ENCODE results near the gene C16orf96. TPM values are rescaled to one million over a fixed set of nuclear protein-coding genes. Genes with fewer than 3 reads are reported as not detected.

C16orf96 gene
- total and polyA plus RNA-seq, 2 of the 8 experiments (the other 6 are each of a cell fraction or from before 2014, with no cell fraction given): 1.0 to 1.3 TPM

DNA sequence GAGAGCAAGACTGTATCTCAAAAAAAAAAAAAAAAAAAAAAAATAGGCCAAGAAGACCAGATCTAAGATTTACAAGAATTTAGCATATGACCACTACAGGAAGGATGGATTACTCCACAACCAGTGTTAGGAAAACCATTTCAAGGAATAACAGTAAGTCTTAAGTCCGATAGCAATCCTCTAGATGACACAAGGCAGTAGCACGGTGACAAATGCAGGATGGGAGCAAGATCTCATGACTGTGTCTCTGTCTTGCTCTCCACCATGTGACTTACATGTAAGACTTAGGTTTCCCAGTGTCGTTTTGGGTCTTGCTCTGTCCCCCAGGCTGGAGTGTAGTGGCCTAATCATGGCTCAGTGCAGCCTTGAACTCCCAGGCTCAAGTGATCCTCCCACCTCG lies 27.8 kb downstream of the C16orf96 start:
- no peak overlapping the region for H2BK20ac ChIP-seq (ENCODE audit: low read length)
- no peak overlapping the region for H4K91ac ChIP-seq (replicated peaks; ENCODE audit: insufficient read length, low read length)
- TF ChIP-seq SAP30 (IDR thresholded peaks at IDR 0.05; ENCODE audit: insufficient read depth, insufficient replicate concordance, low read length) (no peak), RAD21 (IDR thresholded peaks at IDR 0.05 in 1 of 2, conservative IDR thresholded peaks at IDR 0.05 in 1 of 2; ENCODE audit: low read depth in 2 of 2, low read length in 2 of 2) (no peak), FOSL1 (IDR thresholded peaks at IDR 0.05; ENCODE audit: insufficient read depth, low read depth, low read length) (no peak), NRF1 (IDR thresholded peaks at IDR 0.05; ENCODE audit: low read depth, low read length) (no peak), RFX5 (IDR thresholded peaks at IDR 0.05; ENCODE audit: borderline replicate concordance, low read depth, low read length) (no peak), EP300 (IDR thresholded peaks at IDR 0.05; ENCODE audit: borderline replicate concordance in 1 of 2, low read depth in 2 of 2, low read length in 2 of 2) (no peak), ASH2L (IDR thresholded peaks at IDR 0.05; ENCODE audit: low read length) (no peak), EGR1 (IDR thresholded peaks at IDR 0.05; ENCODE audit: borderline replicate concordance, low read depth, low read length) (no peak), POU5F1 (IDR thresholded peaks at IDR 0.05; ENCODE audit: low read depth, low read length) (no peak), CHD1 (IDR thresholded peaks at IDR 0.05; ENCODE audit: low read depth, low read length) (no peak), TEAD4 (IDR thresholded peaks at IDR 0.05; ENCODE audit: low read depth, low read length) (no peak), SP4 (IDR thresholded peaks at IDR 0.05; ENCODE audit: low read length) (no peak)
- H2BK15ac ChIP-seq (ENCODE audit: low read length): no peak overlapping the region
- no peak overlapping the region for H3K14ac ChIP-seq (ENCODE audit: insufficient read length)
- H3K36me3 ChIP-seq (ENCODE audit: control insufficient read depth in 2 of 4, insufficient read depth in 4 of 4, low read length in 3 of 4): no peaks in the 10 kb centered on the region
- no peak overlapping the region for H2BK120ac ChIP-seq (replicated peaks; ENCODE audit: low read depth, low read length)
- no peak overlapping the region for H2AK5ac ChIP-seq (ENCODE audit: low read depth, low read length)
- no peaks in the 10 kb centered on the region for H3K23me2 ChIP-seq (ENCODE audit: low read depth, low read length)
- H3K4me3 ChIP-seq (ENCODE audit: extremely low read depth in 1 of 4, insufficient read depth in 2 of 4, low read depth in 3 of 4, low read length in 4 of 4): no peak overlapping the region
- no peaks in the 10 kb centered on the region; a peak in 1 of 7 replicates for H3K4me1 ChIP-seq (replicated peaks in 1 of 4; ENCODE audit: control insufficient read depth in 3 of 4, insufficient read depth in 4 of 4, low read length in 3 of 4)
- no peak overlapping the region for H2BK12ac ChIP-seq (ENCODE audit: low read depth, low read length)
- CTCF ChIA-PET (ENCODE audit: partially characterized antibody): interaction anchor here (1.1 to 5.9 kb wide), 8 partner anchors 10 to 77 kb away, joined by 3 to 65 read pairs (median 20); no protein-coding TSS in a partner anchor
- no peaks in the 10 kb centered on the region for H3K79me1 ChIP-seq (ENCODE audit: low read depth, low read length)
- 92% methylated on average over 4 of the region's 4 CpGs; no CpG with 5 or more reads in 1 of the 2 experiments for WGBS, 2 experiments (ENCODE audit: extremely low coverage in 1 of 2, insufficient coverage in 1 of 2, insufficient read length in 1 of 2, insufficient replicate concordance in 2 of 2, low coverage in 1 of 2, low lambda C conversion rate in 2 of 2, missing lambda C conversion rate in 1 of 2)
- no peak overlapping the region for H3K9ac ChIP-seq (replicated peaks in 1 of 4; ENCODE audit: extremely low read depth in 1 of 4, low read depth in 3 of 4, low read length in 3 of 4)
- no peaks in the 10 kb centered on the region; a peak in 1 of 7 replicates for H3K27me3 ChIP-seq (replicated peaks in 1 of 4; ENCODE audit: control insufficient read depth in 3 of 4, extremely low read depth in 1 of 4, insufficient read depth in 3 of 4, low read length in 3 of 4)
- H3K18ac ChIP-seq (ENCODE audit: extremely low read depth, low read length): no peak overlapping the region
- H3K4ac ChIP-seq (replicated peaks; ENCODE audit: insufficient read length, low read depth, low read length): no peak overlapping the region
- H3K9me3 ChIP-seq (ENCODE audit: insufficient read depth in 2 of 2, low read depth in 1 of 2, low read length in 1 of 2): peaks cover 8% of the 10 kb centered on the region in 2 experiments; a peak in 3 of 4 replicates
- FAIRE-seq (no peak), DNase-seq (ENCODE audit: low read depth in 1 of 2, low spot score in 2 of 2) (no peak)
- POLR2A ChIA-PET (ENCODE audit: partially characterized antibody): interaction anchor here (0.7 to 2.4 kb wide), 5 partner anchors 8 to 66 kb away, joined by 3 to 9 read pairs (median 3); partner anchors contain the start of gene CDIP1
- H3K27ac ChIP-seq (ENCODE audit: low read depth, low read length): no peak overlapping the region
- H2BK5ac ChIP-seq (ENCODE audit: low read depth, low read length): no peak overlapping the region
- peaks cover 0 to 2% of the 10 kb centered on the region in 2 experiments for H4K20me1 ChIP-seq (replicated peaks in 1 of 2; ENCODE audit: control insufficient read depth in 1 of 2, insufficient read depth in 2 of 2, low read length in 2 of 2)
- H2AFZ ChIP-seq (ENCODE audit: low read length): no peak overlapping the region
- no peak overlapping the region for H3K56ac ChIP-seq (replicated peaks; ENCODE audit: insufficient read length, low read depth, low read length)
- H3K4me2 ChIP-seq (ENCODE audit: insufficient read depth in 1 of 2, low read depth in 2 of 2, low read length in 2 of 2): no peak overlapping the region
- no peak overlapping the region for H4K5ac ChIP-seq (ENCODE audit: insufficient read length, low read depth, low read length)
- no peak overlapping the region for H4K8ac ChIP-seq (ENCODE audit: extremely low read depth, insufficient read depth, low read length)
- no peak overlapping the region for H3K23ac ChIP-seq (ENCODE audit: insufficient read length)
- no peaks in the 10 kb centered on the region for H3K79me2 ChIP-seq (ENCODE audit: control insufficient read depth in 1 of 2, insufficient read depth in 2 of 2, low read length in 2 of 2)

Measured in H1 (cell line).